Measurements from ENCODE around the gene WASF1. TPM values are rescaled to one million over a fixed set of nuclear protein-coding genes. Genes with fewer than 3 reads are reported as not detected.
A peak's percentile ranks its signal among the peaks of the same experiment; 100 is the strongest.

WASF1 gene
- total RNA-seq, 4 donors from 2014 or later = 10.7 to 20.9 (median 16.3) TPM

DNA sequence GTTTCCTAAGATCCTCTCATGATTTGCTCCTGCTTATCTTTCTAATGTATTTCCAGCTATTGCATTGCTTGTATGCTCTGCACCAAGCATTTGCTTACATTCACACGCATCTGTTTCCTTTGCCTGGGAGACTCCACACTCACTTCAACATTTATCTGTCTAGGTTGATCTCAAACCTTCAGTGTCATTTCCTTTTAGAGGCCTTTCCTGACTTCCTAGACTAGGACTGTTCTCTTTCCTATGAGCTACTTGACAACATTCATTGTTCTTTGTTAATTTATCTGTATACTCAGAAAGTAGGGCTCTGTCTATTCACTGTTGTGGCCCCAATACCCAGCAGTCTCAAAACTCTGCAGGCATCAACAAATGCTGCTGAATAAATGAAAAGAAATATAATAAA, 84.4 kb downstream of the WASF1 start:
- 68 to 70% methylated on average over 1 of the region's 1 CpG for WGBS, 2 donors
- Histone ChIP-seq H3K9me3 (no peaks in the 10 kb centered on the region), H3K27me3 (no peaks in the 10 kb centered on the region), H3K27ac (peak overlapping the region in 1 of 4 donors; percentile 74), H3K36me3 (peaks cover 0 to 8% (median 0%) of the 10 kb centered on the region in 3 donors), H3K4me3 (no peak overlapping the region), H3K4me1 (peaks cover 0 to 32% (median 18%) of the 10 kb centered on the region in 3 donors)
- TF ChIP-seq, protein P1, sequence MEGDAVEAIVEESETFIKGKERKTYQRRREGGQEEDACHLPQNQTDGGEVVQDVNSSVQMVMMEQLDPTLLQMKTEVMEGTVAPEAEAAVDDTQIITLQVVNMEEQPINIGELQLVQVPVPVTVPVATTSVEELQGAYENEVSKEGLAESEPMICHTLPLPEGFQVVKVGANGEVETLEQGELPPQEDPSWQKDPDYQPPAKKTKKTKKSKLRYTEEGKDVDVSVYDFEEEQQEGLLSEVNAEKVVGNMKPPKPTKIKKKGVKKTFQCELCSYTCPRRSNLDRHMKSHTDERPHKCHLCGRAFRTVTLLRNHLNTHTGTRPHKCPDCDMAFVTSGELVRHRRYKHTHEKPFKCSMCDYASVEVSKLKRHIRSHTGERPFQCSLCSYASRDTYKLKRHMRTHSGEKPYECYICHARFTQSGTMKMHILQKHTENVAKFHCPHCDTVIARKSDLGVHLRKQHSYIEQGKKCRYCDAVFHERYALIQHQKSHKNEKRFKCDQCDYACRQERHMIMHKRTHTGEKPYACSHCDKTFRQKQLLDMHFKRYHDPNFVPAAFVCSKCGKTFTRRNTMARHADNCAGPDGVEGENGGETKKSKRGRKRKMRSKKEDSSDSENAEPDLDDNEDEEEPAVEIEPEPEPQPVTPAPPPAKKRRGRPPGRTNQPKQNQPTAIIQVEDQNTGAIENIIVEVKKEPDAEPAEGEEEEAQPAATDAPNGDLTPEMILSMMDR (IDR thresholded peaks at IDR 0.05) = no peak
- TF ChIP-seq POLR2A (IDR thresholded peaks at IDR 0.05) = no peak
- intact Hi-C loops (cut with DNase I) = no loop called here
- DNase-seq = no peak

DNA sequence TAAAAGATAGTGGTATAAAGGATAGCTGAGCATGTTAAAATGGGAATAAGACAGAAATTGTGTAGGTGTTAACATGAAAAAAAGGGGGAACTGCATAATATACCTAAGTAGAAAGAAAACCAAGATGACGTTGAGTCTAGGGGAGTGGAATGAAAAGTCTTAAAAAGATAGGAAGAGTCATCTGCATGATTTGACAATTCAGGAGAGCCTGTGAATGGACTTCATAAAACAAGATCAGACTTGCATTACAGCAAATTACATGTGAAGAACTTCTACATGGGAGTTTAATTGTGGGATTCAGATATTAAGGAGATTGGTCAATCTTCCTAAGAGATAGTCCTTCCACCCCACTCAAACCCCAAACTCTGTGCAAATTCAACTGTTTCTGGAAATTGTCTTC, 85.5 kb downstream of the WASF1 start:
- intact Hi-C loops (cut with DNase I) = no loop called here
- 46 to 48% methylated on average over 1 of the region's 1 CpG for WGBS, 2 donors
- H3K27me3 ChIP-seq = no peaks in the 10 kb centered on the region
- DNase-seq = no peak
- no peak overlapping the region for H3K4me3 ChIP-seq
- H3K27ac ChIP-seq = no peak overlapping the region
- TF ChIP-seq POLR2A (IDR thresholded peaks at IDR 0.05) = no peak
- TF ChIP-seq, protein P1 (IDR thresholded peaks at IDR 0.05) = no peak
- peaks cover 0 to 32% (median 18%) of the 10 kb centered on the region in 3 donors for H3K4me1 ChIP-seq
- H3K36me3 ChIP-seq = peaks cover 0 to 4% (median 0%) of the 10 kb centered on the region in 3 donors
- no peaks in the 10 kb centered on the region for H3K9me3 ChIP-seq

DNA sequence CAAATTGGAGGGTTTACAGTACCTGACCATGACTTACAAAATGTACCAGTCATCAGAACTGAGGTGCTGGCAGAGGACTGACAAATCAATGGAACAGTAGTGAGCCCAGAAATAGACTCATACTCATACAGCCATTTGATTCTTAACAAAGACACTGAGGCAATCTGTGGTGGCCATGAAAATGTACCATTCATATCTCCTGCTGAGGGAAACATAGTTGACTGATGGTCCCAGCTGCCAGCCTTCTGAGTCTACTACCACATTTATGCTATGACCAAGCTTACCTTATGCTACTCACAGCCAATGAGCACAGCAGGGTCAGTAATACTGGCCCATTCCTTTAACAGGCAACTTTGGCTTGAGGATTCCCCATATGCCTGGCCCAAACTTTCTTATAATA, 88.6 kb downstream of the WASF1 start:
- no peaks in the 10 kb centered on the region for H3K9me3 ChIP-seq
- no peaks in the 10 kb centered on the region for H3K36me3 ChIP-seq
- H3K4me3 ChIP-seq = no peak overlapping the region
- intact Hi-C loops (cut with DNase I) = no loop called here
- peaks cover 0 to under 1% (median 0%) of the 10 kb centered on the region in 3 donors for H3K4me1 ChIP-seq
- no peak for DNase-seq
- TF ChIP-seq, protein P1 (IDR thresholded peaks at IDR 0.05) = no peak
- TF ChIP-seq POLR2A (IDR thresholded peaks at IDR 0.05) = no peak
- no peak overlapping the region for H3K27ac ChIP-seq
- no peaks in the 10 kb centered on the region for H3K27me3 ChIP-seq

DNA sequence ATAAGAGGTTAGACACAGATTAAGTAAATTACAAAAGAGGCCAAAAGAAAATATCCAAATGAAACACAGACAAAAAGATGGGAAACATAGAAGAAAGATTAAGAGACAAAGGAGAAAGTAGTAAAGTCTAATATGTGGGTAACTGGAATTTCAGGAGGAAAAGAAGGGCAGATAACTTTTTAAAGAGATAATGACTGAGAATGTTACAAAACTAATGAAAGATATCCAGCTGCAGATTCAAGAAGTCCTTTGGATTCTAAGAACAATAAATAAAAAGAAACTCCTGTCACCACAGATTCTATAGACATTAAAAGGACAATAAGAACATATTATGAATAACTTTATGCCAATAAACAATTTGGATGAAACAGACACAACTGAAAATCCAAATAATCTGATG, 90.1 kb downstream of the WASF1 start:
- Histone ChIP-seq H3K9me3 (no peaks in the 10 kb centered on the region), H3K4me3 (no peak overlapping the region), H3K4me1 (no peaks in the 10 kb centered on the region), H3K27me3 (no peaks in the 10 kb centered on the region), H3K27ac (no peak overlapping the region), H3K36me3 (no peaks in the 10 kb centered on the region)
- no peak for TF ChIP-seq POLR2A (IDR thresholded peaks at IDR 0.05)
- TF ChIP-seq, protein P1 (IDR thresholded peaks at IDR 0.05) = no peak
- no peak for DNase-seq
- intact Hi-C loops (cut with DNase I) = no loop called here

DNA sequence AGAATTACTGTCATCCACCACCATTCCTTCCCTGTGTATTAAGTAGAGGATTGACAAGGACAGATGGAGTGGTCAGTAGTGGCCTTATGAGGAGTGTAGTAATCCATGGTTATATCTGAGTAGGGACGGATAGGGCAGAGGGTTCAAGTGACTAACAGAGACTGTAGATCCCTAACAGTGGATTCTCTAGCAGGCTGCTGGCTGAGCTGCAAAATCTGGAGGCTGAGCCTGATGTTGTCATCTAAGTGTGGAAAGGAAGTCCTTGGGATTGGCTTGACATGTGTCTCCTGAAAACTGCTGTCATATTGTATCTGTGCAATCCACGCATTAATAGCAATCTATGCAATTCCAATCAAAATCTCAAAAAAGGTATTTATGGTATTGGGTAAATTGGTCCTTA, 94.2 kb downstream of the WASF1 start:
- Histone ChIP-seq H3K4me1 (no peaks in the 10 kb centered on the region), H3K27me3 (no peaks in the 10 kb centered on the region), H3K36me3 (no peaks in the 10 kb centered on the region), H3K9me3 (no peaks in the 10 kb centered on the region), H3K27ac (no peak overlapping the region), H3K4me3 (no peak overlapping the region)
- no peak for DNase-seq
- no peak for TF ChIP-seq POLR2A (IDR thresholded peaks at IDR 0.05)
- TF ChIP-seq, protein P1 (IDR thresholded peaks at IDR 0.05) = no peak
- intact Hi-C loops (cut with DNase I) = no loop called here
- 78 to 87% methylated on average over 2 of the region's 2 CpGs for WGBS, 2 donors

Data from esophagus squamous epithelium (tissue), 5 donors.